Testis (tissue), 3 donors: Measurements from ENCODE around the gene PIK3AP1. TPM values are rescaled to one million over a fixed set of nuclear protein-coding genes. Genes with fewer than 3 reads are reported as not detected.

ENCODE experiments used
- DNase-seq: peaks from one replicate; pipeline ENCODE4 v3.0.0-alpha.2; 2019
- H3K27ac ChIP-seq, 2 donors: fragments of 200-600 bp; sonication (generic); one replicate each; pipeline ENCODE4 v1.5.1; 2019
- H3K27me3 ChIP-seq: fragments of 200-600 bp; sonication (generic); one replicate; pipeline ENCODE4 v1.5.1; 2019
- H3K36me3 ChIP-seq: fragments of 200-600 bp; sonication (generic); one replicate; pipeline ENCODE4 v1.5.1; 2017; ENCODE audit warnings: low read depth; ENCODE audit errors: missing control alignments
- H3K4me1 ChIP-seq: fragments of 200-600 bp; sonication (generic); one replicate; pipeline ENCODE4 v1.5.1; 2019
- H3K4me3 ChIP-seq, 2 donors: fragments of 200-600 bp; sonication (generic); one replicate each; pipeline ENCODE4 v1.5.1; 2017 to 2019
- H3K9me3 ChIP-seq: fragments of 200-600 bp; sonication (generic); one replicate; pipeline ENCODE4 v1.5.1; 2017
- POLR2A ChIP-seq: fragments of 450-650 bp; IDR thresholded peaks from one replicate; pipeline ENCODE4 v1.6.1; 2017; ENCODE audit warnings: antibody characterized with exemption, mild to moderate bottlenecking, moderate library complexity
- WGBS, 2 donors: methylation state at CpG; one replicate each; pipeline ENCODE4 v1.1.5; 2018; 5-methylcytosine and 5-hydroxymethylcytosine counted together
- intact Hi-C: fragments of 100-400 bp; cut with DNase I; formaldehyde crosslinking; loops from one replicate; pipeline ENCODE4 v1.15.1; 2023; ENCODE audit warnings: low total_unique reads
- polyA plus RNA-seq: library from polyadenylated mRNA; stranded (reverse); fragments of 350-450 nt; fragmentation: Illumina TruSeq; extraction: RNeasy Lipid Tissue Mini Kit (QIAGEN cat#74804); gene quantifications from one replicate; pipeline ENCODE4 v1.2.3, GENCODE V29; 2014; ENCODE audit warnings: low read depth, low replicate concordance; ENCODE audit not compliant: insufficient read depth
- total RNA-seq, 2 donors: library from RNA; depleted of rRNA; stranded (reverse); fragments of >200 nt; gene quantifications; one replicate each; pipeline ENCODE4 v1.2.3, GENCODE V29; 2016
- TF ChIP-seq, protein P1 (sequence below), 3 experiments: fragments of 450-650 bp in 2 of 3; fragments of 200-600 bp in 1 of 3; sonication (generic) in 1 of 3; IDR thresholded peaks; one replicate each; pipeline ENCODE4 v1.5.1; 2016 to 2019; ENCODE audit warnings: antibody characterized with exemption in 3 of 3, mild to moderate bottlenecking in 2 of 3, moderate library complexity in 1 of 3

Gene PIK3AP1
- total and polyA plus RNA-seq, 3 donors from 2014 or later, result 6.5 to 10.0 (median 6.6) TPM

DNA sequence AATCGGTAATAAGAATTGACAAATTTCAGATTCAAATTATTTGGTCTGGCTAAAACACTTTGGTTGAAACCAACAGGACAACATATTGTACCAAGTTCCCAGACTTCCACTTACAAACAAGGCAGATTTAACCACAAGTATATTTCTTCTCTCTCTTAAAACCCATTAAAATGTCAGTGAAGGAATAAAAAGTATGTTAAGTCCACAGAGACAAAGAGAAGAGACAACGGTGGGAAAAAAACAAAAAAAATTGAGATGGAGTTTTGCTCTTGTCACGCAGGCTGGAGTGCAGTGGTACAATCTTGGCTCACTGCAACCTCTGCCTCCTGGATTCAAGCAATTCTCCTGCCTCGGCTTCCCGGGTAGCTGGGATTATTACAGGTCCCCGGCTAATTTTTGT, 149.8 kb downstream of the PIK3AP1 start:
- Histone ChIP-seq H3K36me3 (peaks cover 4% of the 10 kb centered on the region), H3K27ac (no peak overlapping the region), H3K4me1 (no peaks in the 10 kb centered on the region), H3K27me3 (no peaks in the 10 kb centered on the region), H3K9me3 (no peaks in the 10 kb centered on the region), H3K4me3 (no peak overlapping the region)
- WGBS, 2 donors, result 87 to 89% methylated on average over 6 of the region's 6 CpGs
- DNase-seq, result no peak
- intact Hi-C loops, result no loop called here
- TF ChIP-seq, protein P1, sequence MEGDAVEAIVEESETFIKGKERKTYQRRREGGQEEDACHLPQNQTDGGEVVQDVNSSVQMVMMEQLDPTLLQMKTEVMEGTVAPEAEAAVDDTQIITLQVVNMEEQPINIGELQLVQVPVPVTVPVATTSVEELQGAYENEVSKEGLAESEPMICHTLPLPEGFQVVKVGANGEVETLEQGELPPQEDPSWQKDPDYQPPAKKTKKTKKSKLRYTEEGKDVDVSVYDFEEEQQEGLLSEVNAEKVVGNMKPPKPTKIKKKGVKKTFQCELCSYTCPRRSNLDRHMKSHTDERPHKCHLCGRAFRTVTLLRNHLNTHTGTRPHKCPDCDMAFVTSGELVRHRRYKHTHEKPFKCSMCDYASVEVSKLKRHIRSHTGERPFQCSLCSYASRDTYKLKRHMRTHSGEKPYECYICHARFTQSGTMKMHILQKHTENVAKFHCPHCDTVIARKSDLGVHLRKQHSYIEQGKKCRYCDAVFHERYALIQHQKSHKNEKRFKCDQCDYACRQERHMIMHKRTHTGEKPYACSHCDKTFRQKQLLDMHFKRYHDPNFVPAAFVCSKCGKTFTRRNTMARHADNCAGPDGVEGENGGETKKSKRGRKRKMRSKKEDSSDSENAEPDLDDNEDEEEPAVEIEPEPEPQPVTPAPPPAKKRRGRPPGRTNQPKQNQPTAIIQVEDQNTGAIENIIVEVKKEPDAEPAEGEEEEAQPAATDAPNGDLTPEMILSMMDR (IDR thresholded peaks at IDR 0.05), result no peak
- TF ChIP-seq POLR2A, result no peak

DNA sequence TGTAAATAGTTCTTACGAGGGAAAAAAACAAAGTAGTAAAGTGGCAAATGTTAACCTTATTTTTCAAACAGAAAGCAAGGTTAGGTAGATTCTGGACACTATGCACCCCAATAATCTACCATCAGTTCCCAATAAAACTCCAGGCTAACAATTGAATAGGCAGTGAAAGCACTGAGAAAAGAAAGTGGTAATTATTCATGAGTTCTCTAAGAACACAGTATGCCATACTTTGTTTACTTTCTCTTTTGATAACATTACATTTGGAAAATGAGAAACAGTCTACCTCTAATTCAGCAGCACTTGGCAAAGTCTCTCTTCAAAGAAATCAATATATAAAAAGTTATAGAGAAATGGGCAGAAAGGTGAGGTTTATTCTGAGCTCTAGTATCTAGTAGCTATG, 151.9 kb downstream of the PIK3AP1 start:
- Histone ChIP-seq H3K4me1 (no peaks in the 10 kb centered on the region), H3K4me3 (no peak overlapping the region), H3K36me3 (no peaks in the 10 kb centered on the region), H3K27me3 (no peaks in the 10 kb centered on the region), H3K27ac (no peak overlapping the region), H3K9me3 (no peaks in the 10 kb centered on the region)
- WGBS, 2 donors, result 73 to 78% methylated on average over 1 of the region's 1 CpG
- TF ChIP-seq, protein P1 (IDR thresholded peaks at IDR 0.05), result no peak
- no peak for TF ChIP-seq POLR2A
- intact Hi-C loops, result no loop called here
- DNase-seq, result no peak

DNA sequence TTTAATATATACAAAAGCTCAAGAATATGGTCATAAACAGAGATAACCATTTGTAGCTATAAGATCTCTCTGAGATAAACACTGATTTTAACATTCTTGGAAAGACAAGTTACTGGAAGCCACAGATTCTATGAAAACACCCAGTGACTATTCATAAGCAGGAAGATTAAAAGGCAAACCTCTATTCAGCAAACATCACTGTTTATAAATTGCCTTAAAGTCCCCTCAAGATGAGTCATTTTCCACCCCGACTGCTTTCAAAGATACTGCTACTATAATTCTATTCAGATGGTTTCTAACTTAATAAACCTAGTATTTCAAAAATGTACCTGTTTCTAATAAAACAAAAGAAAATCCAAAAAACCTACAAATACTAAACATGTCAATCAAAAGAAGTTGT, 154.5 kb downstream of the PIK3AP1 start:
- TF ChIP-seq, protein P1 (IDR thresholded peaks at IDR 0.05), result no peak
- TF ChIP-seq POLR2A, result no peak
- 55 to 56% methylated on average over 1 of the region's 1 CpG for WGBS, 2 donors
- Histone ChIP-seq H3K27ac (no peak overlapping the region), H3K9me3 (no peaks in the 10 kb centered on the region), H3K4me1 (no peaks in the 10 kb centered on the region), H3K4me3 (no peak overlapping the region), H3K36me3 (no peaks in the 10 kb centered on the region), H3K27me3 (no peaks in the 10 kb centered on the region)
- intact Hi-C loops, result no loop called here
- DNase-seq, result no peak

DNA sequence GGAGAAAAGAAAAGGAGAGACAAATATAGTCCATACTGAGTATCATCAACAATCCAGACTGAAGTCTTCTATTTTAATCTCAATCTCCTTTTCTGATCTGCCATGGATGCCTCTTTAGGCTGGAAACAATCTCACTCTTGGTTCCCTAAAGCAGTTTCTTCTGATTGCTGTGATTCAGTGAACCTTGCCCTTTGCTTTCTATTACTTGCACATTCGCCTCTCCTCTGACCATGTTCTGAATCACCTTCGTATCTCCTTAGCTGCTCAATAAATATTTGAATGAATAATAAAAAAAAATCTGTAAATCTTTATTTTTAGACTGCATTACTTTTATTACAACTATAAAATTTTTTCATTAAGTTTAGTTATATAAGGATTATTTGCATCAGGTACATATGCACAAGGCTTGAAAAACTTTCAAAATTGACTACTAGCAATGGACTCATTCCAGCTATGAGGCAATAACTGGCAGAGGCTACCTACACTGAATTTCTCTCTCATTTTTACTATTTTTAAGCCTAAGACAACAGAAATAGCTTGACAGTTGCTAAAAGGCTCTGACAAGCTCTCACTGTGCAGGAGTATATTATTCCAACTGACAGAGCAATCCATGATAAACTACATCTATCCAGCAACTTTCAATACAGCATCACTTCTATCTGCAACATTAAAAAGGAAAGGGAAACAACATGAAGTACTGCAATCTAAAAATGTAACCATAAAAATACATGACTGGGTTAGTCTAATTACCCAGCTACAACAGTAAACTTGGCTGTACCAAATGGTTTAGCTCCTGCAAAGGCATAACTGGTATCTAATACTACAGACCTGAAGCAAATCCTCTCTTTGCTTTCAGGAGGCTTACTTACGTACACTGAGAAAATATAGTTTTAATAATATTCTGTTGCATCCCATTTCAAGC, 159.1 kb downstream of the PIK3AP1 start:
- DNase-seq, result no peak
- intact Hi-C loops, result no loop called here
- H3K4me3 ChIP-seq, result no peak overlapping the region
- H3K27me3 ChIP-seq, result no peaks in the 10 kb centered on the region
- H3K36me3 ChIP-seq, result no peaks in the 10 kb centered on the region
- no peaks in the 10 kb centered on the region for H3K4me1 ChIP-seq
- TF ChIP-seq, protein P1 (IDR thresholded peaks at IDR 0.05), result no peak
- no peak for TF ChIP-seq POLR2A
- no peak overlapping the region for H3K27ac ChIP-seq
- no peaks in the 10 kb centered on the region for H3K9me3 ChIP-seq
- 95 to 97% methylated on average over 3 of the region's 3 CpGs for WGBS, 2 donors

DNA sequence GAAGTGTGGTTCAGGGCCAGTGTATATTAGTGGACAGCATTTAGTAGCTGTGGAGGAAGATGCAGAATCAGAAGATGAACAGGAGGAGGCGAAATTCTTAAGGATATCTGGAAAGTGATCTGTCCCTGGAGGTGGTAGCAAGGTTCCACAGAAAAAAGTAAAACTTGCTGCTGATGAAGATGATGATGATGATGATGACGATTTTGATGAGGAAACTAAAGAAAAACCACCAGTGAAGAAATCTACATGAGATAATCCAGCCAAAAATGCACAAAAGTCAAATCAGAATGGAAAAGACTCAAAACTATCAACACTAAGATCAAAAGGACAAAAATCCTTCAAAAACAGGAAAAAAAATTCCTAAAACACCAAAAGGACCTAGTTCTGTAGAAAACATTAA, 159.8 kb downstream of the PIK3AP1 start:
- Histone ChIP-seq H3K36me3 (no peaks in the 10 kb centered on the region), H3K27me3 (no peaks in the 10 kb centered on the region), H3K4me1 (no peaks in the 10 kb centered on the region), H3K4me3 (no peak overlapping the region), H3K9me3 (no peaks in the 10 kb centered on the region), H3K27ac (no peak overlapping the region)
- DNase-seq, result no peak
- intact Hi-C loops, result no loop called here
- TF ChIP-seq, protein P1 (IDR thresholded peaks at IDR 0.05), result no peak
- WGBS, 2 donors, result 90 to 91% methylated on average over 2 of the region's 2 CpGs
